Loucy (cell line): ENCODE results near the gene C1orf174.

Source experiments
- H2AFZ ChIP-seq: fragments of 200-600 bp; sonication (generic); 2 replicates; pipeline ENCODE4 v1.6.0; 2016; ENCODE audit warnings: antibody characterized with exemption, mild to moderate bottlenecking, low read length, moderate library complexity
- H3F3A ChIP-seq: fragments of 200-600 bp; 2 replicates; pipeline ENCODE4 v1.6.0; 2016; ENCODE audit warnings: antibody characterized with exemption, low read depth, mild to moderate bottlenecking
- H3K27me3 ChIP-seq: fragments of 200-600 bp; sonication (generic); 2 replicates; pipeline ENCODE4 v1.6.1; 2014; ENCODE audit warnings: low read length, mild to moderate bottlenecking; ENCODE audit not compliant: insufficient read depth, poor library complexity, severe bottlenecking
- H3K36me3 ChIP-seq: fragments of 200-600 bp; sonication (generic); 2 replicates; pipeline ENCODE4 v1.6.1; 2016; ENCODE audit warnings: low read length; ENCODE audit not compliant: insufficient read depth
- H3K4me1 ChIP-seq: fragments of 200-600 bp; sonication (generic); 2 replicates; pipeline ENCODE4 v1.5.1; 2014; ENCODE audit warnings: low read length, mild to moderate bottlenecking; ENCODE audit not compliant: insufficient read depth, poor library complexity, severe bottlenecking
- H3K4me2 ChIP-seq: fragments of 200-600 bp; sonication (generic); 2 replicates; pipeline ENCODE4 v1.6.0; 2014; ENCODE audit warnings: antibody characterized with exemption, low read length, low read depth, mild to moderate bottlenecking; ENCODE audit not compliant: poor library complexity, severe bottlenecking
- H3K4me3 ChIP-seq: fragments of 200-600 bp; sonication (generic); 2 replicates; pipeline ENCODE4 v1.5.1; 2014; ENCODE audit warnings: low read length, mild to moderate bottlenecking, mixed read lengths; ENCODE audit not compliant: poor library complexity, severe bottlenecking
- H3K79me2 ChIP-seq: fragments of 200-600 bp; sonication (generic); 2 replicates; pipeline ENCODE4 v1.6.1; 2014; ENCODE audit warnings: low read length; ENCODE audit not compliant: insufficient read depth
- H3K9ac ChIP-seq: fragments of 200-600 bp; sonication (generic); 2 replicates; pipeline ENCODE4 v1.6.0; 2014; ENCODE audit warnings: mild to moderate bottlenecking, low read depth, low read length, moderate library complexity; ENCODE audit not compliant: poor library complexity, severe bottlenecking
- H3K9me2 ChIP-seq: fragments of 200-600 bp; sonication (generic); replicated peaks from 2 replicates; pipeline ENCODE4 v1.6.1; 2016; ENCODE audit warnings: low read depth, low read length, mixed read lengths
- H3K9me3 ChIP-seq: fragments of 200-600 bp; sonication (generic); 2 replicates; pipeline ENCODE4 v1.6.1; 2014; ENCODE audit warnings: mild to moderate bottlenecking, antibody characterized with exemption, low read length, low read depth; ENCODE audit not compliant: insufficient read depth
- H4K20me1 ChIP-seq: fragments of 200-600 bp; sonication (generic); 2 replicates; pipeline ENCODE4 v1.6.0; 2014; ENCODE audit warnings: antibody characterized with exemption, low read length, mild to moderate bottlenecking; ENCODE audit not compliant: insufficient read depth, poor library complexity, severe bottlenecking
- CTCF ChIP-seq: fragments of 200-600 bp; sonication (generic); conservative IDR thresholded peaks from 2 replicates; pipeline ENCODE4 v1.5.1; 2014; ENCODE audit warnings: mild to moderate bottlenecking, antibody characterized with exemption, low read length
- EZH2phosphoT487 ChIP-seq: fragments of 200-600 bp; IDR thresholded peaks from 2 replicates; pipeline ENCODE4 v1.6.1; 2018; ENCODE audit warnings: antibody characterized with exemption, mild to moderate bottlenecking, moderate library complexity, borderline replicate concordance

C1orf174 gene

GRCh38 chr1:3904843-3905185 lies 4.7 kb upstream of the C1orf174 start:
- no peaks in the 10 kb centered on the region for H3K36me3 ChIP-seq
- H3K9me3 ChIP-seq: no peaks in the 10 kb centered on the region
- no peak overlapping the region for H2AFZ ChIP-seq
- H3K9me2 ChIP-seq: no peaks in the 10 kb centered on the region
- no peak overlapping the region for H3K4me3 ChIP-seq
- no peak overlapping the region for H3K4me2 ChIP-seq
- H4K20me1 ChIP-seq: no peaks in the 10 kb centered on the region
- peak overlapping the region; percentile 72 for H3K9ac ChIP-seq
- H3K79me2 ChIP-seq: peaks cover 1% of the 10 kb centered on the region
- TF ChIP-seq CTCF: no peak
- no peaks in the 10 kb centered on the region for H3F3A ChIP-seq
- H3K27me3 ChIP-seq: no peaks in the 10 kb centered on the region
- peaks cover 33% of the 10 kb centered on the region for H3K4me1 ChIP-seq

GRCh38 chr1:3904006-3904842 lies 4.2 kb upstream of the C1orf174 start:
- H3K79me2 ChIP-seq: peaks cover 7% of the 10 kb centered on the region
- H2AFZ ChIP-seq: no peak overlapping the region
- no peaks in the 10 kb centered on the region for H3K36me3 ChIP-seq
- H3K4me2 ChIP-seq: peak overlapping the region; percentile 67
- peaks cover 35% of the 10 kb centered on the region for H3K4me1 ChIP-seq
- peaks cover 5% of the 10 kb centered on the region for H4K20me1 ChIP-seq
- no peak for TF ChIP-seq EZH2phosphoT487
- no peak for TF ChIP-seq CTCF
- no peaks in the 10 kb centered on the region for H3K9me2 ChIP-seq
- no peaks in the 10 kb centered on the region for H3K9me3 ChIP-seq
- peak overlapping the region; percentile 72 for H3K9ac ChIP-seq
- H3K27me3 ChIP-seq: no peaks in the 10 kb centered on the region
- no peaks in the 10 kb centered on the region for H3F3A ChIP-seq
- peak overlapping the region; percentile 56 for H3K4me3 ChIP-seq

- peaks cover 16% of the 10 kb centered on the region for H3K79me2 ChIP-seq
- peaks cover 40% of the 10 kb centered on the region for H3K4me1 ChIP-seq
- H3K4me3 ChIP-seq: peak overlapping the region; percentile 56
- H4K20me1 ChIP-seq: peaks cover 10% of the 10 kb centered on the region
- no peak overlapping the region for H2AFZ ChIP-seq
- H3K4me2 ChIP-seq: peak overlapping the region; percentile 67
- H3K27me3 ChIP-seq: no peaks in the 10 kb centered on the region
- TF ChIP-seq EZH2phosphoT487: no peak
- H3K9me2 ChIP-seq: no peaks in the 10 kb centered on the region
- H3K9ac ChIP-seq: peak overlapping the region; percentile 72
- no peaks in the 10 kb centered on the region for H3F3A ChIP-seq
- no peaks in the 10 kb centered on the region for H3K36me3 ChIP-seq
- H3K9me3 ChIP-seq: no peaks in the 10 kb centered on the region
These were observed 3.3 kb upstream of the C1orf174 start for GRCh38 chr1:3903141-3904005.
